ENCODE measurements around the gene STARD13.
"Not testable (repeated sequence)": the region's sequence is repeated elsewhere in the genome, so short reads cannot be mapped to it uniquely, and the experiment has no call there.

The STARD13 gene

DNA sequence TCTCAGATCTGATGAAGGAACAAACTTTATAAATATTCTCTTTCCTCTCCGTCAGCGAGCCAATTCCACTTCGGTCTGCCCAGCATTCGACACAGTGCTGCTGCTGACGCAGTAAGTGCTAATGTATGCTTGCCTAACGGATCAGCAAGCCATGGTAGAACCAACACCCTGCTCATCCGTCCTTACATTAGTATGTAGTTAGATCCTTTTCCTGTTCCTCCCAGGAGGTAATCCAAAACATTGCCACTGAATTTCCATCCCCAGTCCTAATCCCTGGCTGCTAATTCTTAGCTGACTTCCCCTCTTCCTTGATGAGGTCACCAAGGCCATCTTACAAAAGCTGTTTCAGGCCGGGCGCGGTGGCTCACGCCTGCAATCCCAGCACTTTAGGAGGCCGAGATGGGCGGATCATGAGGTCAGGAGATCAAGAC, 88.0 kb downstream of the STARD13 start:
- DNase-seq, result no peak

DNA sequence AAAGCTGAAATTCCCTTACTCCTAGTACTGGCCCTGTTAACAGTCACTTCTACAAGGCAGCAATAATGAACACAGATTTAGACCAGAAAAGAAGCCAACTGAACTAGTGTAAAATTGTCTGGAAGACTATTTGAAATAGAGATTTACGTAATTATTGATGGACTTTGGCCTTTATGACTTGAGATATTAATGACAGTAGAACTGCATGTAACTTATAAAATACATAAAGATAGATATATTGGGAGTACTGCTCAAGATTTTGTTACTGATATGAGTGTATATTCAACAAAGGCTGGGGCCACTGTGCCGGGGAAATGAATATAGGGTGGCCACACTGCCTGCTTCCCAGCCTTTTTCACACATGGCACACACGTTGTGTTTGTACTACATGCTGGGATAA, 88.8 kb downstream of the STARD13 start:
- no peak for DNase-seq

DNA sequence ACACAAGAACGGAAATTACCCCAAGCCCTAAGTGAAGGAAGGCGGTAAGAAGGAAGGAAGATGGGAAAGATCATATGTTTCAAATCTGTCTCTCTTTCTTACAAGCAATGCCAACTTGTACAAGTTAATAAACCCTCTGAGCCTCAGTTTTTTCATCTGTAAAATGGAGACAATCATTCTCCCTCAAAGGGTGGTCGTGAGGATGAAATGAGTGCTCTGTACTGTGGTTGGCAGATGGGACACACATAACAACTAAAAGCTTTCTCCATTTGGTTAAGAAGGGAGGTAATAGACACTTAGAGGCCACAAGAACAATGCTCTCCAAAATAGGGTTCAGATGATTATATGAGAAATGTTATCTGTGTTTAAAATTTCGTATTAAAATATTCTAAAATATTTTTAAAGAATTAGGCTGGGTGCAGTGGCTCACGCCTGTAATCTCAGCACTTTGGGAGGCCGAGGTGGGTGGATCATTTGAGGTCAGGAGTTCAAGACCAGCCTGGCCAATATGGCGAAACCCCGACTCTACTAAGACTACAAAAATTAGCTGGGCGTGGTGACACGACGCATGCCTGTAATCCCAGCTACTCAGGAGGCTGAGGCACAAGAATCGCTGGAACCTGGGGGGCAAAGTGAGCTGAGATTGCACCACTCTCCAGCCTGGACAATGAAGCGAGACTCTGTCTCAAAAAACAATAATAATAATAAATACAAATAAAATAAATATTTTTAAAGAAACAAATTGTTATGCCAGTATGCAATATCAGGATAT, 89.7 kb downstream of the STARD13 start:
- no peak for DNase-seq

DNA sequence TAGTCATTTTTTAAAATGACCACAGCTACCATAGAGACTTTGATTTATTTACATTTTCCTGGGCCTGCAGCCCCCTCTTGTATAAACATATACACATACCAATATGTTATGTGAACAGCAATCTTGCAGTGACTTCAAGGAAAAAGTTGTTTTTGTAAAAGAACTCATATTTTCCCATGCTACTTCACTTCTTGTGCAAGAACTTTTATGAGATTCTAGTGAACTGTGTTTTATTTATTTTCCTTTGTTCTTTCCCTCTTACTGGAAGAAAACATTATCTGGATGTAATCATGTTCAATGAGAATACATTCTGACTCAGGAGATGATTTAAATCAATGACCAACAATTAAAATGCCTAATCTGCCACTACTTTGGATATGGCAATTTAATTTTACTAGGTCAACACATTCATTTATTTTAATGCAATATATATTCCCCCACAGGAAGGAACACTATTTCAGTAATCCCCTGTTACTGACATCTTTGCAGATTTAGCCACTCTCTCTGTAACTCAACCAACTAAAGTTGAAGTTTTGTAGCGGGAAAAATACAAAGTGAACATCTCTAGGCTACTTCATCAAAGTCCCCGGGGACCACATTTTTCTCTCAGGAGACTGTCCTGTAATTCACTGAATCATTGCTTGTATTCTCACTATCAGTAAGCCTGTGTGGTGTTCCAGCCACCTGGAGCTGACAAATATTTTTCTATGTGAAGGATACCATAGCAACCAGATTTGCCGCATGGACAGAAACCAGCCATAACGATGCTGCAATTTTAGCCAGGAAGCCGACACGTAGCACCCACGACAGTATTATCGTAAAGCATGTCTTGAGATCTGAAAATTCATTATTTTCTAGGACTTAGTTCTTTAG, 90.5 kb downstream of the STARD13 start:
- peak; percentile 78 for DNase-seq

DNA sequence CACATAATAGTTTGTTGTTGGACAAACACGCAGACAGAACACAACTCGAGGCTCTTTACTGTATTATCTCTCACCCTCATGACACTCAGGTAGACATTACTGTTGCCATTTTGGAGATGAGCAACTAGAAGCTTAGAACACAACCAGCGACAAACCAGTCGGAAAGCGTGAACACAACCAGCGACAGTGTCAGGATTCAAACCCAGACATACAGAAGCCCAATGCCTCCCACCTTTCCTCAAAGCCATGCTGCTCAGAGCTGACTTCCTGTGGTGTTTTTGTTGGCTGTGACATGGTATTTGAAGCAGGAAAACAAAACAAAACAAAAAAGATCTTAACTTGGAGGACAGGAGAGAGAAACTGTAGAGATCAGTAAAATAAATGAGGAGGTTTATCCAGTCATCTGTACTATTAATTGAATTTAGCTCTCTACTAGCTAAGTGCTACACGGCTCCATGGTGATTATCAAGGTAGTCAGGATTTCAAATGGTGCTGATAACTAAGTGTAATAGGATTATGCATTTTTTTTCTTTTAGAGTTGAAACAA, 92.1 kb downstream of the STARD13 start:
- DNase-seq, result no peak

DNA sequence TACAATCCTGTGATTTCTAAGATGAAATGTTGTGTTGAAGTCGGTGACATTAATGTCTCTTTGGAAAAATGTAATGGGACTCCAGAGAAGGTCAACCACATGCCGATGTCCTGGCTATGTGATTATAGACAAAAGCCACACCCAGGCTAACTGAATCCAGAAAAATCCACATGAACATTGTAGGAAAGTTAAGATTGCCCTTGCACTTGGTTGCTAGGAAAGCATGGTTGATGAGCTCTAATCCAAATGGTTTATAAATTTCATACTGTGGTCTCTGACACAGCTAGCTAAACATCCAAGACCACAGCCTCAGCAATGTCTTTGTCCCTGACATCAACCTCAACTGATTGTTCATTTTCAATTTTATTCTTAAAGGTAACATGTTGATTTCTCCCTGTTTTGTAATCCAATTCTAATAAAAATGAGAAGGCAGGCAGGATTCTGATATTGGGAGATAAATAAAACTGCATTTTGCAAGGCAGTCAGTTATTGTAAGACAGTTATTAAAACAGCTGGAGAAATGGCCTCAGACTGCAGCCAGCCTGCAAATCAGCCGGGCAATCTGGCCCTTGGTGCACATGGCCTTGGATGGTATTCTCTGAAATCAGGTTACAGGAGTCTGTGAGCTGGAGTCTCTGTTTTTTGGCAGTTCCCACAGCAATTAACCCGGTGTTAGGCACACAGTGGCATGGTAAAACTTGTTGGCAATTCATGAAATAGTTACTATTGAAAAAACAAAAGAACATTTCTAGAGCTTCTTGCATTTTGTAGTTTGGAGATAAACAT, 93.9 kb downstream of the STARD13 start:
- peak; percentile 56 for DNase-seq

DNA sequence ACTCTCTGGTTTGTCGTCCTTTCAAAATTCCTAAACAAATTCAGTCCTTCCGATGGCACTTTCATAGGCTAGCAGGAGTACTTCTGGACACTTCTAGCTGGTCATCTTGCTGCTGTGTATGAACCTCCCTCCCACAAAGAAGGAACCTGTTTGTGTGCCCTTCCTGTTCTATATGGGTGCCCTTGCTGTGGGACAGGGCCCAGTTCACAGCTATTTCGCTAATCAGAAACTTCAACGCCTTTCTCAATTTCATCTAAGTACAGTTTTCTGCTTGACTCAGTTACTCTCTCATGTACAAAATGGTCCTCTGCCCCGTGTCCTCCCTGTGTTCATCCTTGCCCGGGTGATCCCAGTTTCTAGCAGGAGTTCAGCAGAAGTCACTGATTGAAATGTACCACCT, 96.1 kb downstream of the STARD13 start:
- no peak for DNase-seq

DNA sequence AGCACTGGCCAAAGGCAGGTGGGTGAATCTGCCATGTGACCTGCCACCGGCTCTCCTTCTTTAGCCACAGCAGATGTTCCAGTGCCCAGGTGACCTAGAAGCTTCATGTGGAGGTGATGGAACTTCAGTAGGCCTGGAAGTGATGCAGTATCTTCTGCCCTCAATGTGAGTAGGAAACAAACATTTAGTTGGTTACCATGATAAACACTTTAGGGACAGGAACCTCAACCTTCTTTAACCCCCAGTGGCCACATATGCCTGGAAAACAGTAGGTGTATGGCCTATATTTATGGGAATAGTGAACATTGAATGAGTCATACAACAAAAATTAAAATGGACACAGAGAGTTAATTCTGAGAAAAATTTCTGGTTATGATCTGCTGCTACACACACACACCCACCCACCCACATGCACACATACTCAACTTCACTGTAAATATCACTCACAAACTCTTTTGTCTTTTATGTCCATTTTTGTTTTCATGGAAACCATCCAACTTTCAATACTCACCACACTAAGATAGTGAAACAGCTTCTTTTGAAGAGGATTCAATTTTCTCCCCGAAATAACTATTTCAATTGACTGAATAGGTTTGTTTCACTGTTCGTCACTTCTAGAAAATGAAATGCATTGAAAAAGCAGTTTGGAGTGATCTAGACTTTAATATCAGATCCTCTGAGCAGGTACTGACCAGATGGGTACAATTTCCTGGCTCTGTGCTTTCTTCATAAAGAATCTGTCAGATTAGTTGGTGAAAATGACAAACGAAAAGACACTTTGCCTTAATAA, 97.3 kb downstream of the STARD13 start:
- DNase-seq, result no peak

DNA sequence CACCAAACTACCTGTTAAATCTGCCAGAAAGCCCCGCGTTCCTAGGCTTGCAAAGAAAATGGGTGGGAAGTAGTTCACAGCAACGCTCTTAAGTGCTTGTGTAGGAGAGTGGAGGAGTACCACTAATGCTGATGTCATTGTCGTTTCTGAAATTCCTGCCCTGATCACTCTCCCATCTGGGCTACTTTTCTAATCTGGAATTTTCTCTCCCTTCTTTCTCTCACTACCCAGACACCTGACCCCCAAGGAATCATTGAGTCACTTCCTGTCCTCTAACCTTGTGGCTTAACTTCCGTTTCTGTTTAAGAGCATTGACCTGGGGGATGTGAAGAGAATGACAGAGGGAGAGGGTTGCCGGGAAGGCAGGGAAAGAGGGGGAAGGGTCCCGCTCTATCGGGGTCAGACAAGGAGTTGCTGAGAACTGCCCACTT, 98.7 kb downstream of the STARD13 start:
- peak; percentile 35 for DNase-seq

DNA sequence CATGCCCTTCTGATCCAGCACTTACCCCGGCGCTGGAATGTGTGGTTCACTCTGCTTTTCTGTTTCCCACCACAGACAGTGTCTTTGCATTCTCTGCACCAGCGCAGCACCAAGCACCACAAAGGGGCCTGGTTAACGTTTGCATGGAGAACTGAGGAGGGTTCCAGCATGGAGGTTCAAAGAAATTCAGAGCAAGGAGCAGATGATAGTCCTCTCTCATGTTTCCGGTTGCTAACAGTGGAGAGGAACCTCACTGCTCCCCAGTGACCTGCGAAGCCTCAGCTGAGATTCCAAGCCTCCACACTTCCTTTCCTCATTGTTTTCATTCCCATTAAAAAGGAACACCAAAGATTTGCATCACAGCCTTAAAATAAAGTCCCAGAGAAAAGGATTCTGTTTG, 99.7 kb downstream of the STARD13 start:
- DNase-seq, result no peak

DNA sequence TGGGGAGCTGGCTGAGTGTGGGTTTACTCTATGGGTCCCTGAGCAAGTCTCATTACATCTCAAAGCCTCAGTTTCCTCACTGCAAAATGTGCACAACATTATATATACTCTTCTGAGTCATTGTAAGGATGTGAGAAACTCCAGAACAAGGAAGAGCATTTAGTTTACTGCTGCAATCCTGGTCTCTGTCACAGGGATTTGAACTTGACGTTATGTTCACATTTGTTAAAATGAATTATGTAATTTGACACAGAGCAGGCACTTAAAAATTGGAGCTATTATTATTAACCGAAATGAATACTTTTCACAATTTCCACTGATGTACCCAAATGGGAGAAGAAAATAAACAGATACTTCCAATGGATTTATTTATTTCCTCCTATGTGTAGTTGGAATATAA, 101.0 kb downstream of the STARD13 start:
- no peak for DNase-seq

DNA sequence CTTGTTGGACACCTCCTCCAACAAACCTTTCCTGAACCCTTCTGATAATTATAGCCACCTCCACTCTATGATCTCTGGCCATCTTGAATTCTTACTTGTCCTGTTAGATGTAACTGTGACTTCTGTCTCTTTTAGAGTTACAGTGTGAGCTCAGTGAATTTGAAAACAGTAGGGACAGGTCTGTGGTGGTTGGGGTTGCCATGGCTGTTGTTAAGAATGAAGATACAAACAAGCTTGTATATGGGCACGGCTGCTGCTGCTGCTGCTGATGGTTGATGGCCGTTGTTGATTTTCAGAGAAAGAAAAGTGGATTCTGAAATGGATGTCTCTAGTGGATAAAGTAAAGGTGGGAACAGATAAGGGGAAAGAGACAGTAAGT, 101.5 kb downstream of the STARD13 start:
- DNase-seq, result no peak

DNA sequence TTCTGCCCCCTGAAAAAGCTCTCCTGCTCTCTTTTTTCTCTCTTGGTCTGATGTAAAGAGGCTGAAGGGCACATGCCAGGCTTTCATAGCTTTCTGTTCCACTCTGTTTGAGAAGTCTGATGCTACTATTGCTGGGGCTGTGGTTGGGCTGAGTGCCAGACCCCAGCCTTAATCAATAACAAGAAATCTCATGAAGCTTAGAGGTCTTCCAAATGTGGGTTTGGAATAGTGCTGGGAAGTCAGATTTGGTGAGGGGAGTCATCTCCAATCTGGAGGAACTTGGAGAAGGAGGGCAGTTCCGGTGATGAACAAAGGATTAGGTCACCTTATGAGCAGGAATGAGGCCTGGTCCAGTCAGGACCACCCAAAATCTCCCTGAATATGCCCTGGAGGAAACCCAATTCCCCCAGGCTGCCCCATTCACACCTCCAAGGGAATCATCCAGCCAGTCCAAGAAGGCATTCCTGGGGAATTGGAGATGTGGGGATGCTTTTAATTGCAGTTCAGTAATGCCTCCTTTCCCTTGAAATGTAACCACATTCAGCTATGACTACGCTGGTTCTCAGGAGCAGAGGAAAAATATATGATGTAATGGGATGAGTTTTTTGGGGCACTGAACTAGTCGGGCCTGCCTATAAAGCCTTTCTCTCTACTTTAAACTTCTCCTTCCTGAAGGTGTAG, 102.0 kb downstream of the STARD13 start:
- peak; percentile 83 for DNase-seq

DNA sequence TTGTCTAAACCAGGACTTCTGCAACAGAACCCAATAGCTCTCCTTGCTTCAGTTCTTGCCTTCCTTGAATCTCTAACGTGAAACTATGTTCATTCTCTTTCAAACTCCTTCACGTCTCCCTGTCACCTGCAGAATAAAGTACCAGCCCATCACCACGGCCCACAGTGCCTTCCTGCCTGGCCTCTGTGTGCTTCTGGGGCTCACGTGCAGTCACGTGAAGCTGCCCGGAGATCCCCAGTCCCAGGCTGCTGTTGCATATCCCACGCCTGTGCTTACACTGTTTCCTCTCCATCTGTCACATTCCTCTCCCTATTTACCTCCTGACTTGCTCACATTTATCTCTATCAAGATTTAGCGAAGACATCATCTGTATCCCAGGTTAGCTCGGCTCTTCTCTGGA, 102.8 kb downstream of the STARD13 start:
- DNase-seq, result no peak

DNA sequence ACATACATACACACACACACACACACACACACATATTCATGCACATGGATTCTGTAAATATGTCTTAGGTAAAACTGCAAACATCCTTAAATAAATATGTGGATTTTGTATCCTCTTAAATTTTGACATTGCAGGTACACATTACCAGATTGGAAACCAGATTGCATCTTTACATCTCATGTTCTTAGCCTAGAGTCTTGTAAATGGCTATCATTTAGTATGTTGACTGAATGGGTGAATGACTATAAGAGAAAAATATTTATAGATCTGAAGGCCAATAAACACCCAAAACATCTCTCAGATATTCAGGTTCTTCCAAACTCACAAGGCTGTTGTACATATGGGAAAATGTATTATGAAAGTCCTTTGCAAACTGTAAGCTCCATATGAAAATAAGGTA, 104.3 kb downstream of the STARD13 start:
- DNase-seq, result no peak

DNA sequence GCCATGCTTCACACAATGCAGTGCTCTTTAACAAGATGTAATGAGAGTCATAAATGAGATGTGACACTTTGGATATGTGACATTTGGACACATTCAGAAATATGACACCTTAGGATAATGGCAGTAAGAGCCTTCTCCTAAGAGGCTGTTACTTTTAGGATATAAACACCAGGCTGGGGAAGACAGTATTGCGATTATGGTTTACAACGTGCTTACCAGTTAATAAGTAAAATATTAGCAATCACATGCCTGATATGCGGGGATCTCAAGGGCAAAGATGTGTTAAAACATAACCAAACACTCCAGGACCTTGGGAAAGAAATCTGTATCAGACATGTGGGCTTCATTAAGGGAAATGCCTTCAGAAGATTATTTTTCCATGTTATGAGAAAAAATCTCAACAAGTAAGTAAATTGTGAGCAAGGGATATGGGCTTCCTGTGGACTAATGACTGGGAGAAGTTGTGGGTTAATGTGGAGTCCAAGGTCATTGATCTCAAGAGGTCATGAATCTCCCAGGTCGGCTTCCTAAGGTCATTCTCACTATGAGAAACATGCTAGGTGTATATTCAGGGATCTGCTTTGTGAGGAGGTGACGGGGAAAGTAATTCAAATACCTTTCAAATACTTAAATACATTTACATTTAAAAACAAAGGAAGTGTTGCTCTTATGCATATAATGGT, 105.3 kb downstream of the STARD13 start:
- no peak for DNase-seq

DNA sequence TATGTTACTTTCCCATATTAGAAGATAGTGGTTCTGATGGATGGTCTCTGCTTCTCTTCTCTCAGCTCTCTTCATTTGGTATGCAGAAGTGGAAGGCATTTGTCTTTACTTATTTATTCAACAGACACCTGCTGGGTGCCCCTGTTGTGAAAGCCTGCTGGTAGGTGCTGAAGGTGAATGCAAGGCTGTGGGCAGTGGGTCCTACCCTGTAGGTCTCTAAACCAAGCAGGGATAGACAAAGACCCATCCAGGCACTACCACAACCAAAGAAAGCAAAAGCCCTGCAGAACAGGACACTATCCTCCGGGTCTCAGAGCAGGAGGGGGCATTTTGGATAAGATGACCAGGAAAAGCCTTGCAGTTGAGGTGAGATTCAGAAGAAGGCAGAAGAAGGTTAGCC, 106.1 kb downstream of the STARD13 start:
- DNase-seq, result no peak

DNA sequence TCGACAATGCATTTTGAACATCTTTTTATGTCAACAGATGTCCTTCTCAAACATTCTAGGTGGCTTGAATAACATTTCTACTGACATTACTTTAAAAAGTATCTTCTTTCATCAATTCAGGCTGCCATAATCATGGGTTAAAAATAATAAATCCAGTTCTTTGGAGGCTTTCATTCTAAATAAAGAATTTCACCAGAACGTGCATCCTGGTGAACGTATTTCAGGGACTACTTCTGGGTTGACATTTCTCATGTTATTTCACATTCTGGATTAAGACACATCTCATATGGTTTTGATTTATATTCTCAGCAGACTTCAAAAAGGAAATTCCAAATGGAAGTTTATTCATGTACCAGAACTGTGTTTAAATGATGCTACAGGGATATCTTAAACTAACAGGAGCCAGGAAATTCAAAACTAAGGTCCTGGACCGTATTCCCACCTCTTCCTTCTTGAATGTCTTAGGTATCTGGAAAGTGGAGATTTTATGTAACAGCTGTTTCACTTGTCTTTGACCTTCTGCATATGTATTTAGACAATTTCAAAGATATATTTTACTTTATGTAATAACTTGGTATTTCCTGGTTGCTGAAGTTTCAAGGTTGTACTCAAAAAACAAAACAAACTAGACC, 107.2 kb downstream of the STARD13 start:
- peak; percentile 56 for DNase-seq

DNA sequence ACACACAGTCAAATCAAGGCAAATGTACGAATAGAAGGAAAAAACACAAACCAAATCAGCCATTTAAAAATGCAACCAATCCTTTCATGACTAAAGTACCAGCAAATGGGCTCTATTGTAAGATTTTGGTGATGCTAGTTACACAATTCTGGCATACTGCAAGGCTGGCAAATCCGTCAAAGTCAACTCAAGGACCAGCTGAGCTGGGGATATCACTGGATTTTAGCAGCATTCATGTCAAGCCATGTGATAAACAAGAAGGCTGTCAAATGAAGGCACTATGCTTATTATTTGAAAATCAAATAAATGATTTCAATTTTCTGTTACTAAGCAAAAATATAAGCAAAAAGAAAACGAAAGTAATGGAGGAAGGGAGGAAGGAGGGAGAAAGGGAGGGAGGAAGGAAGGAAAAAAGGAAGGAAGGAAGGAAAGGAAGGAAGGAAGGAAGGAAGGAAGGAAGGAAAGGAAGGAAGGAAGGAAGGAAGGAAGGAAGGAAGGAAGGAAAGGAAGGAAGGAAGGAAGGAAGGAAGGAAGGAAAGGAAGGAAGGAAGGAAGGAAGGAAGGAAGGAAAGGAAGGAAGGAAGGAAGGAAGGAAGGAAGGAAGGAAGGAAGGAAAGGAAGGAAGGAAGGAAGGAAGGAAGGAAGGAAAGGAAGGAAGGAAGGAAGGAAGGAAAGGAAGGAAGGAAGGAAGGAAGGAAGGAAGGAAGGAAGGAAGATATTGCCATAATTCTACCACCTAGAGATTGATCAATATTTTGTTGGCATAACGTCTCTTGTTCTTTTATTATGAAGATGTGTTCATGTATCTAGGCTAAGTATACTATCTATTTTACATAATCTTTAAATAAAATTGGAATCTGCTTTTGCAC, 108.0 kb downstream of the STARD13 start:
- DNase-seq, result not testable (repeated sequence)
